ENCODE data around the gene C12orf42. TPM values are rescaled to one million over a fixed set of nuclear protein-coding genes. Genes with fewer than 3 reads are reported as not detected.
A peak's percentile ranks its signal among the peaks of the same experiment; 100 is the strongest.

C12orf42 gene
- total and polyA plus RNA-seq, 10 of the 15 experiments (the other 5 are each of a cell fraction or from before 2014, with no cell fraction given): 1.4 to 7.0 (median 2.4) TPM

DNA sequence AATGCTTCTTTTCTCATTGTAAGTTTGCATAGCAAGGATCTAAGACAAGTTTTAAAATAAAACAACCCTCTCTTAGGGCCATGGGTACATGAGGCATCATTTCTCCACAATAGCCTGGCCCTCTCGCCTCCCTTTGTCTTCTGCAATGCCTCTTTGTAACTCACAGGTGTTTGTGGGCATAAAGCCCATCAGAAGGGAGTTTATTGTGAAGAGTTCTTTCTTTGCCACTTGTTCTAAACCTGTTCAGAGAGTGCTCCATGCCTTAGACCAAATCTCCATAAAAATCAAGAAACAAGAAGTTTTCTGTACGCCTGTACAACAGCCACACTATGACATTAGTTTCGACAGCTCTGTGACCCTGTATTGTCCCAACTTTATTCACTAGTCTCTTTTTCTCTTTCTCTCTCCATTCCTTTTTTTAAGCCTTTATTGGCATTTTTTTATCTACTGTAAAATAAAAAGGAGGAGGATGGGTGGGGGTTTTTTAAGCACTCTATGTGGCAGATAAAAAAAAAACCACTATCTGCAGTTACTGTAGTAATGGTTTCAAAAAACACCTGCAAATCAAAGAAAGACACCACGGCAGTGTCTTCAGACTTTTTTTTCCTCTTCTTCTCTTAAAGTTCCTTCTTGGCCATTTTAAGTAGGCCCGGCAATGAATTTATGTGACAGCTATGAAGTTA is 1.6 kb downstream of the C12orf42 start (continued):
- TF ChIP-seq YBX1 (IDR thresholded peaks at IDR 0.05) (no peak), NFYA (IDR thresholded peaks at IDR 0.05; ENCODE audit: borderline replicate concordance, low read depth, low read length) (no peak), IKZF1 (conservative IDR thresholded peaks at IDR 0.05) (no peak), TCF3 (IDR thresholded peaks at IDR 0.05; ENCODE audit: borderline replicate concordance, insufficient read depth, low read depth, low read length) (no peak)
- TF ChIP-seq, protein P1, sequence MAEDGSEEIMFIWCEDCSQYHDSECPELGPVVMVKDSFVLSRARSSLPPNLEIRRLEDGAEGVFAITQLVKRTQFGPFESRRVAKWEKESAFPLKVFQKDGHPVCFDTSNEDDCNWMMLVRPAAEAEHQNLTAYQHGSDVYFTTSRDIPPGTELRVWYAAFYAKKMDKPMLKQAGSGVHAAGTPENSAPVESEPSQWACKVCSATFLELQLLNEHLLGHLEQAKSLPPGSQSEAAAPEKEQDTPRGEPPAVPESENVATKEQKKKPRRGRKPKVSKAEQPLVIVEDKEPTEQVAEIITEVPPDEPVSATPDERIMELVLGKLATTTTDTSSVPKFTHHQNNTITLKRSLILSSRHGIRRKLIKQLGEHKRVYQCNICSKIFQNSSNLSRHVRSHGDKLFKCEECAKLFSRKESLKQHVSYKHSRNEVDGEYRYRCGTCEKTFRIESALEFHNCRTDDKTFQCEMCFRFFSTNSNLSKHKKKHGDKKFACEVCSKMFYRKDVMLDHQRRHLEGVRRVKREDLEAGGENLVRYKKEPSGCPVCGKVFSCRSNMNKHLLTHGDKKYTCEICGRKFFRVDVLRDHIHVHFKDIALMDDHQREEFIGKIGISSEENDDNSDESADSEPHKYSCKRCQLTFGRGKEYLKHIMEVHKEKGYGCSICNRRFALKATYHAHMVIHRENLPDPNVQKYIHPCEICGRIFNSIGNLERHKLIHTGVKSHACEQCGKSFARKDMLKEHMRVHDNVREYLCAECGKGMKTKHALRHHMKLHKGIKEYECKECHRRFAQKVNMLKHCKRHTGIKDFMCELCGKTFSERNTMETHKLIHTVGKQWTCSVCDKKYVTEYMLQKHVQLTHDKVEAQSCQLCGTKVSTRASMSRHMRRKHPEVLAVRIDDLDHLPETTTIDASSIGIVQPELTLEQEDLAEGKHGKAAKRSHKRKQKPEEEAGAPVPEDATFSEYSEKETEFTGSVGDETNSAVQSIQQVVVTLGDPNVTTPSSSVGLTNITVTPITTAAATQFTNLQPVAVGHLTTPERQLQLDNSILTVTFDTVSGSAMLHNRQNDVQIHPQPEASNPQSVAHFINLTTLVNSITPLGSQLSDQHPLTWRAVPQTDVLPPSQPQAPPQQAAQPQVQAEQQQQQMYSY (CRISPR knock-in tag; IDR thresholded peaks at IDR 0.05): no peak

DNA sequence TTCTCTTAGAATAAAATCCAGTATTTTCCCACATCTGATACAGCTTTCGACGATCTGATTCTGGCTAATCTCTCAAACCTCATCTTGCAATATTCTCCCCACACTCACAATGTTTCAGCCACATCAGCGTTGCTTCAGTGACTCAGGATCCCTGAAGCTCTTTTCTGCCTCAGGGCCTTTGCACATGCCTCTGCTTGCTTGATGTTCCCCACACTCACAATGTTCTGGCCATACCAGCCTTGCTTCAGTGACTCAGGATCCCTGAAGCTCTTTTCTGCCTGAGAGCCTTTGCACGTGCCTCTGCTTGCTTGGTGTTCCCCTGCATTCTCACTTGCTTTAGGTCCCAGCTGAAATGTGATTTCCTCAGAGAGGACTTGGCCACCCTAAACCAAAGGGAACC is 2.6 kb downstream of the C12orf42 start:
- H2AFZ ChIP-seq (ENCODE audit: control insufficient read depth, low read depth, low read length): no peak overlapping the region
- no peak overlapping the region for H3K27ac ChIP-seq (ENCODE audit: control insufficient read depth, insufficient read depth)
- H3K27me3 ChIP-seq (replicated peaks in 1 of 2; ENCODE audit: control insufficient read depth in 2 of 2, insufficient read depth in 2 of 2, low read length in 1 of 2): no peaks in the 10 kb centered on the region
- ChIA-PET POLR2A (interaction anchor here (0.6 to 1.0 kb wide), 3 partner anchors 30 to 57 kb away, joined by 4 to 7 read pairs (median 5); no protein-coding TSS in a partner anchor), SMC1A (ENCODE audit: uncharacterized antibody, unreplicated experiment) (interaction anchor here (0.7 to 5.2 kb wide), 16 partner anchors 9 to 610 kb away, joined by 3 to 28 read pairs (median 4); no protein-coding TSS in a partner anchor), RAD21 (ENCODE audit: unreplicated experiment) (interaction anchor here (0.7 to 5.2 kb wide), 7 partner anchors 8 to 544 kb away, joined by 3 to 30 read pairs (median 4); no protein-coding TSS in a partner anchor), CTCF (interaction anchor here (1.0 to 1.6 kb wide), 7 partner anchors 9 to 307 kb away, joined by 3 to 9 read pairs (median 4); no protein-coding TSS in a partner anchor)
- in situ Hi-C loops (cut with MboI): no loop called here
- DNase-seq (ENCODE audit: low read depth, low spot score) (no peak), FAIRE-seq (no peak), ATAC-seq (no peak)
- H3K36me3 ChIP-seq (ENCODE audit: control insufficient read depth in 2 of 2, insufficient read depth in 2 of 2, low read length in 1 of 2): no peaks in the 10 kb centered on the region
- no peaks in the 10 kb centered on the region for H3K79me2 ChIP-seq (ENCODE audit: control insufficient read depth, insufficient read depth, low read length)
- intact Hi-C loops (cut with micrococcal nuclease; ENCODE audit: unreplicated experiment): no loop called here
- no peak for TF ChIP-seq NR2C2 (IDR thresholded peaks at IDR 0.05; ENCODE audit: borderline replicate concordance, control insufficient read depth, insufficient read length, low read depth)
- TF ChIP-seq BHLHE40 (IDR thresholded peaks at IDR 0.05; ENCODE audit: borderline replicate concordance in 1 of 2, low read depth in 2 of 2, low read length in 1 of 2): peak in 1 of 2 experiments; percentile 49; a peak in 1 of 4 replicates
- H3K9me3 ChIP-seq (replicated peaks; ENCODE audit: control insufficient read depth, insufficient read depth, low read length): no peaks in the 10 kb centered on the region; the same call in 2 of the 3 replicates
- no TSS peak for BruUV-seq (replicated peaks)
- H3K4me2 ChIP-seq (ENCODE audit: control insufficient read depth, insufficient read depth): no peak overlapping the region
- H4K20me1 ChIP-seq (ENCODE audit: control insufficient read depth, insufficient read depth): no peaks in the 10 kb centered on the region
- no peak overlapping the region for H3K4me3 ChIP-seq
- 84% methylated on average over 4 of the region's 4 CpGs for WGBS (ENCODE audit: insufficient coverage, insufficient replicate concordance, low lambda C conversion rate, missing lambda C conversion rate)
- no peak overlapping the region for H3K9ac ChIP-seq (ENCODE audit: control insufficient read depth, insufficient read depth, low read length)
- H3K4me1 ChIP-seq (ENCODE audit: control insufficient read depth, insufficient read depth, low read length): peaks cover 8% of the 10 kb centered on the region; the same call in 1 of the 2 replicates

Measured in GM12878 (cell line).